Measurements from ENCODE around the gene AGO1.
"Not testable (repeated sequence)": the region's sequence is repeated elsewhere in the genome, so short reads cannot be mapped to it uniquely, and the experiment has no call there.

AGO1 gene

GRCh38 chr1:35925741-35926140 is 42.7 kb downstream of the AGO1 start:
- FAIRE-seq, result no peak

GRCh38 chr1:35927472-35927871 is 44.5 kb downstream of the AGO1 start:
- no peak for FAIRE-seq

GRCh38 chr1:35929730-35930592 is 47.0 kb downstream of the AGO1 start:
- FAIRE-seq, result no peak

- no peak for FAIRE-seq
Observed at GRCh38 chr1:35930593-35931445, 47.8 kb downstream of the AGO1 start, which contains the start of gene AGO3. Gene AGO3, plus strand, starts transcription at chr1:35931105. Its CDS starts 322 bp downstream, at chr1:35931427.

GRCh38 chr1:35931446-35932157 is 48.6 kb downstream of the AGO1 start:
- no peak for FAIRE-seq

GRCh38 chr1:35932158-35932636 is 49.2 kb downstream of the AGO1 start:
- FAIRE-seq, result no peak

- no peak for FAIRE-seq
Observed at GRCh38 chr1:35932941-35933340, 49.9 kb downstream of the AGO1 start.

GRCh38 chr1:35935442-35936388 is 52.7 kb downstream of the AGO1 start:
- peak; percentile 29 for FAIRE-seq

GRCh38 chr1:35936838-35937237 is 53.8 kb downstream of the AGO1 start:
- no peak for FAIRE-seq

GRCh38 chr1:35939484-35939883 is 56.5 kb downstream of the AGO1 start:
- FAIRE-seq, result no peak

GRCh38 chr1:35945327-35945726 is 62.3 kb downstream of the AGO1 start:
- FAIRE-seq, result no peak

- FAIRE-seq, result no peak
Observed at GRCh38 chr1:35947547-35947946, 64.5 kb downstream of the AGO1 start.

GRCh38 chr1:35958558-35958957 is 75.5 kb downstream of the AGO1 start:
- no peak for FAIRE-seq

GRCh38 chr1:35959304-35959703 is 76.3 kb downstream of the AGO1 start:
- no peak for FAIRE-seq

- no peak for FAIRE-seq
Observed at GRCh38 chr1:35962952-35963351, 79.9 kb downstream of the AGO1 start.

- FAIRE-seq, result not testable (repeated sequence)
Observed at GRCh38 chr1:35964277-35964676, 81.3 kb downstream of the AGO1 start.

- FAIRE-seq, result no peak
Observed at GRCh38 chr1:35968396-35968795, 85.4 kb downstream of the AGO1 start.

GRCh38 chr1:35971601-35972000 is 88.6 kb downstream of the AGO1 start:
- no peak for FAIRE-seq

GRCh38 chr1:35972631-35973030 is 89.6 kb downstream of the AGO1 start:
- FAIRE-seq, result not testable (repeated sequence)

GRCh38 chr1:35980090-35980489 is 97.1 kb downstream of the AGO1 start:
- FAIRE-seq, result no peak

All from endometrium (tissue), 2 donors.